KMS-11 (cell line): ENCODE data around the gene CDK19.

Experiments
- H2AFZ ChIP-seq: fragments of 200-600 bp; sonication (generic); 2 replicates; pipeline ENCODE4 v1.6.1; 2016; ENCODE audit warnings: antibody characterized with exemption, mixed run types, low read depth
- H3K27ac ChIP-seq: fragments of 200-600 bp; sonication (generic); 2 replicates; pipeline ENCODE4 v1.6.1; 2016; ENCODE audit warnings: mild to moderate bottlenecking, mixed run types
- H3K27me3 ChIP-seq: fragments of 200-600 bp; sonication (generic); 2 replicates; pipeline ENCODE4 v1.6.1; 2017; ENCODE audit warnings: mild to moderate bottlenecking, low read depth, mixed run types, moderate library complexity; ENCODE audit not compliant: insufficient read depth
- H3K36me3 ChIP-seq: fragments of 200-600 bp; sonication (generic); 2 replicates; pipeline ENCODE4 v1.6.1; 2017; ENCODE audit warnings: mild to moderate bottlenecking, mixed run types; ENCODE audit not compliant: insufficient read depth
- H3K4me1 ChIP-seq: fragments of 200-600 bp; sonication (generic); 2 replicates; pipeline ENCODE4 v1.6.1; 2016; ENCODE audit warnings: mild to moderate bottlenecking, low read depth, mixed run types; ENCODE audit not compliant: poor library complexity, severe bottlenecking
- H3K4me2 ChIP-seq: fragments of 200-600 bp; sonication (generic); 2 replicates; pipeline ENCODE4 v1.7.0; 2016; ENCODE audit warnings: mild to moderate bottlenecking, mixed run types
- H3K4me3 ChIP-seq: fragments of 200-600 bp; sonication (generic); IDR thresholded peaks from 2 replicates; pipeline ENCODE4 v1.6.1; 2017; ENCODE audit warnings: low read depth, low read length, mixed read lengths; ENCODE audit not compliant: insufficient read depth
- H3K79me2 ChIP-seq: fragments of 200-600 bp; sonication (generic); 2 replicates; pipeline ENCODE4 v1.6.1; 2016; ENCODE audit warnings: low read depth, mixed run types; ENCODE audit not compliant: insufficient read depth
- H3K9ac ChIP-seq: fragments of 200-600 bp; sonication (generic); 2 replicates; pipeline ENCODE4 v1.6.1; 2016; ENCODE audit warnings: mild to moderate bottlenecking, mixed run types
- H4K20me1 ChIP-seq: fragments of 200-600 bp; sonication (generic); 2 replicates; pipeline ENCODE4 v1.6.1; 2016; ENCODE audit warnings: mild to moderate bottlenecking, mixed run types; ENCODE audit not compliant: insufficient read depth
- TF ChIP-seq, protein P1 (sequence below): fragments of 200-600 bp; sonication (generic); conservative IDR thresholded peaks from 2 replicates; pipeline ENCODE4 v1.6.1; 2017; ENCODE audit warnings: low read depth, mild to moderate bottlenecking, antibody characterized with exemption, low read length, moderate library complexity, mixed read lengths

The CDK19 gene

DNA sequence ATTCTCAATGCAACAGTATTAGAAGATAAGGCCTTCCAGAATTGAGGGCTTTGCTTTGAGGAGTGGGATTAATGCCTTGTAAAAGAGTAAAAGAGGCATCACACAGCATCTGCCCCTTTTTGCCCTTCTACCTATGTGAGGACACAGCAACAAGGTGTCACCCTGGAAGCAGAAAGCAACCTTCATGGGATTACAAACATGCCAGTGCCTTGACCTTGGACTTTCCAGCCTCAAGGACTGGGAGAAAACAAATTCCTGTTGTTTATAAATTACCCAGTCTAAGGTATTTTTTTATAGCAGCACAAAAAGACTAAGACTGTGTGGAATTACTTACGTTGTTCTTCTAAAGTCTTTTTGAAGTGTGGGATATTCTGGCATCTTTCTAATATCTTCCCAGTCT, 188.8 kb downstream of the CDK19 start:
- Histone ChIP-seq H3K27ac (no peak overlapping the region), H2AFZ (no peak overlapping the region), H3K4me2 (no peak overlapping the region), H3K9ac (no peak overlapping the region), H3K27me3 (no peaks in the 10 kb centered on the region), H3K79me2 (no peaks in the 10 kb centered on the region), H4K20me1 (no peaks in the 10 kb centered on the region), H3K36me3 (no peaks in the 10 kb centered on the region), H3K4me3 (no peak overlapping the region), H3K4me1 (no peaks in the 10 kb centered on the region)
- TF ChIP-seq, protein P1, sequence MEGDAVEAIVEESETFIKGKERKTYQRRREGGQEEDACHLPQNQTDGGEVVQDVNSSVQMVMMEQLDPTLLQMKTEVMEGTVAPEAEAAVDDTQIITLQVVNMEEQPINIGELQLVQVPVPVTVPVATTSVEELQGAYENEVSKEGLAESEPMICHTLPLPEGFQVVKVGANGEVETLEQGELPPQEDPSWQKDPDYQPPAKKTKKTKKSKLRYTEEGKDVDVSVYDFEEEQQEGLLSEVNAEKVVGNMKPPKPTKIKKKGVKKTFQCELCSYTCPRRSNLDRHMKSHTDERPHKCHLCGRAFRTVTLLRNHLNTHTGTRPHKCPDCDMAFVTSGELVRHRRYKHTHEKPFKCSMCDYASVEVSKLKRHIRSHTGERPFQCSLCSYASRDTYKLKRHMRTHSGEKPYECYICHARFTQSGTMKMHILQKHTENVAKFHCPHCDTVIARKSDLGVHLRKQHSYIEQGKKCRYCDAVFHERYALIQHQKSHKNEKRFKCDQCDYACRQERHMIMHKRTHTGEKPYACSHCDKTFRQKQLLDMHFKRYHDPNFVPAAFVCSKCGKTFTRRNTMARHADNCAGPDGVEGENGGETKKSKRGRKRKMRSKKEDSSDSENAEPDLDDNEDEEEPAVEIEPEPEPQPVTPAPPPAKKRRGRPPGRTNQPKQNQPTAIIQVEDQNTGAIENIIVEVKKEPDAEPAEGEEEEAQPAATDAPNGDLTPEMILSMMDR, result no peak

DNA sequence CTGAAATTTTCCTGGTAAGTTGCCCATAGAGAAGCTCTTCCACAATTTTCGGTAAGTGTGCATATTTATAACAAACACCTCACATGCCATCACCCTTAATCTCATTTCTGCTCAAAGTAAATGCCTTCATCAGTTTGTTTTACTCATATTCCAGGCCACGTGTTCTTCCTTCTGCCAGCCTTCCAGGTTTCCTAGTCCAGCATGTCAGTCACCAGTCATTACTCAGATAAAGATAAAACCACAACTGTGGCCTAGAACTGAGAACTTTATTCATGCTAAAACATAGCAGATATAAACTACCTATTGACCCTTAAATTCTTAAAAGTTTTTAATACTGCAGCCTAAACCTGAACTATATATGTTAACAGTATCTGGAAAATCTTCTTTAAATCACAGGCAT, 189.4 kb downstream of the CDK19 start:
- Histone ChIP-seq H2AFZ (no peak overlapping the region), H3K27ac (no peak overlapping the region), H4K20me1 (no peaks in the 10 kb centered on the region), H3K4me3 (no peak overlapping the region), H3K27me3 (no peaks in the 10 kb centered on the region), H3K36me3 (no peaks in the 10 kb centered on the region), H3K4me2 (no peak overlapping the region), H3K9ac (no peak overlapping the region), H3K79me2 (no peaks in the 10 kb centered on the region), H3K4me1 (no peaks in the 10 kb centered on the region)
- TF ChIP-seq, protein P1, result no peak

DNA sequence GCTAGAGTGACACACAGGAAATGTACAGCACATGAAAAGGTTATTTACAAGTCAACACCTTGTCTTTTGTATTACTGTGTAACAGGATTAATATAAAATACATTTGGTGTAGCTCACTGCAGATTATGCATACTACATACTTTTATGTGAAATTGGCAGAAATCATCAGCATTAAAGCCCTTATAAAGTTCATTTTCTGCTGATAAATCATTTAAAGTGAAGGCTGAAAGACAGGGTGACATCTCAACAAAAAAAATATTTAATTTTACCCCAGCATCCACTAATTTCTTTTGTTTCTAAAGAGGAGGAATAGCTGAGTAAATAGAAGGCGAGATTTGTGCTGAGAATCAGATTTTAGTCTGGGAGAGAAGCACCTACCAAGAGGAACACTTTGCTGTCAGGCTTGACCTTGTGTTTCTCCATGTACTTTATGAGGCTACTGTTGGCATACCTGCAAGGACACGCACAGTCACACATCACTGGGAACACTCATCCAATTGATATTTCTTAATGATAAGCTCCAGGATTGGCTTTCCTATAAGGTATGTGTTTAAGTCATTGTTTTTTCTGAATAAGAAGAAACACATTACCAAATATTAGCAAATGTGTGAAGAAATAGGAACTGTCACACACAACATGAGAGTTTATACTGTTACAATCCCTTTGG, 192.2 kb downstream of the CDK19 start:
- TF ChIP-seq, protein P1, result no peak
- no peaks in the 10 kb centered on the region for H3K79me2 ChIP-seq
- no peaks in the 10 kb centered on the region for H3K4me1 ChIP-seq
- H3K9ac ChIP-seq, result no peak overlapping the region
- H3K27ac ChIP-seq, result no peak overlapping the region
- no peak overlapping the region for H2AFZ ChIP-seq
- no peaks in the 10 kb centered on the region for H4K20me1 ChIP-seq
- no peaks in the 10 kb centered on the region for H3K36me3 ChIP-seq
- H3K4me2 ChIP-seq, result no peak overlapping the region
- H3K27me3 ChIP-seq, result no peaks in the 10 kb centered on the region
- H3K4me3 ChIP-seq, result no peak overlapping the region

DNA sequence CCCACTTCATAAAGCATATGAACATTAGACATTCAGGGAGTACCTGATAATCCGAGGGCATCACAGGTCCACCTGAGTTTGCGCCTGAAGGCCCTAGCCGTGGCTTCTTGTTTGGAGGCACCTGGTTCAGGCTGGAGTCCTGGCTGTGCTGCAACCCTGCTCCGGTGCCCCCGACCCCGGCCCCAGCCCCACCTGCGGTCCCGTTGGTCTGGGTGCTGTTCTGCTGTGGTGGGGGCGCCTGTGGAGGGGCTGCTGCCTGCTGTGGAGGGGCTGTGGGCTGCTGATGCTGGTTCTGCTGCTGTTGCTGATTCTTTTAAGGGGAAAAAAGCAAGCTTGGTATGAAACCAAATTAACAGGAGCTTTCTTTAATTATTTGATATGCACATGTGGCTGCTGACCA, 194.2 kb downstream of the CDK19 start:
- H3K4me2 ChIP-seq, result no peak overlapping the region
- no peak overlapping the region for H3K27ac ChIP-seq
- H4K20me1 ChIP-seq, result no peaks in the 10 kb centered on the region
- no peaks in the 10 kb centered on the region for H3K36me3 ChIP-seq
- no peak overlapping the region for H3K4me3 ChIP-seq
- H3K27me3 ChIP-seq, result no peaks in the 10 kb centered on the region
- no peak overlapping the region for H2AFZ ChIP-seq
- no peaks in the 10 kb centered on the region for H3K4me1 ChIP-seq
- H3K79me2 ChIP-seq, result no peaks in the 10 kb centered on the region
- H3K9ac ChIP-seq, result no peak overlapping the region
- TF ChIP-seq, protein P1, result no peak
